GM12801 (cell line): ENCODE data around the gene SLC16A6.

Experiments
- CTCF ChIP-seq: IDR thresholded peaks from one replicate; pipeline ENCODE4 v1.5.1; 2011; ENCODE audit warnings: control low read depth; ENCODE audit not compliant: insufficient read length; ENCODE audit errors: extremely low read depth

Gene SLC16A6

DNA sequence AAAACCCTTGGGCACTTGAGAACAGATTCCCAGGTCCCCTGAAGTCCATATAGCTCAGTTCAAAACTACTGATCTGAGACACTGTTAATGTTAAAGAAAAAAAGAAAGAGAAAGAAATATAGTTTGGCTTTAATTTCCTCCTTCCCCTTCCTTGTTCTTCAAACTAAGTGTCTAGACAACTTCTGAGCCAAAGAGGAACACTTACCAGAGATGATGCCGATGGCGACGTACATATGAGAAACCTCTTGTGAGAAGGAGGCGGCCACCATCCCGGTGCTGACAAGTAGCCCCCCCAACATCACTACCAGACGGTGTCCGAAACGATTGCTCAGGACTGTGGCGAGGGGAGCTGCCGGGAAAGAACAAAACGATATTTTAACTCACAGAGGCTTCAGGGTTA lies 17.2 kb downstream of the SLC16A6 start:
- no peak for TF ChIP-seq CTCF

- TF ChIP-seq CTCF = no peak
These were observed 30.7 kb downstream of the SLC16A6 start for GRCh38 chr17:68260051-68260762.

- no peak for TF ChIP-seq CTCF
These were observed 33.0 kb downstream of the SLC16A6 start for GRCh38 chr17:68257934-68258333.

GRCh38 chr17:68255731-68256538 lies 35.0 kb downstream of the SLC16A6 start:
- TF ChIP-seq CTCF = no peak

DNA sequence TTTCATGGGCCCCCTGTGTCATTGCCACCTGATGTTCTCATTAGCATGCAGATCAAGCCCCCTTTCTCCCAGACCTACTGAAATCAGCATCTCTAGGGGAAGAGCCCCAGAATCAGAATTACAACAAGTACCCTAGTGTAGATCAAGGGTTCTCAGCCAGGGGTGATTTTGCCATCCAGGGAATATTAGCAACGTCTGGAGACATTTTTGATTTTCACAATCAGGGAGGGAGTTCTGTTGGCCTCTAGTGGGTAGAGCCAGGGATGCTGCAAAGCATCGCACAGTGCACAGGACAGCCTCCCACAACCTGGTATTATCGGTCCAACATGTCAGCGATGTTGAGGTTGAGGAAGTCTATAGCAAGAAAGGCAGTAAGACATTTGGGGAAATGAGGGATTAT lies 35.8 kb downstream of the SLC16A6 start:
- no peak for TF ChIP-seq CTCF

GRCh38 chr17:68249354-68249765 lies 41.6 kb downstream of the SLC16A6 start:
- no peak for TF ChIP-seq CTCF

DNA sequence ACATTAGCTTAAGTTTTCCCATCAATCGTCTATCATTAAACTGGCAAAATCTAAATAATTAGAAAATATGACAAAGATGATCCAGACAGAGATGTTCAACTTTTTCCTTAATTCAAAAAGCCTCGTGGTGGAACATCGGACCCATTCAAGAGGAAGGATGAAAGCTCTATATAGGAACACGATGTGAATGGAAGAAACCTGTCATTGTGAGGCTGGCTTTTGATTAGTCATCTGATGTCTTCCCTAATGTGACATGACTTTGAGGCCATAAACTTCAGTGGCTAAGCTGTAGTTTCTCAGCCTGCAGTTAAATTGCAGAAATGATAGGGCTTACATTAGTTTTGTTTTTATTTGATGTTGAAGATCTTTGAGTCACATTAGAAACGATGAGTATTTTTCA lies 42.0 kb downstream of the SLC16A6 start:
- no peak for TF ChIP-seq CTCF
